HG02970 (cell line): ENCODE results near the gene NEMP2.
"Not testable (repeated sequence)": the region's sequence is repeated elsewhere in the genome, so short reads cannot be mapped to it uniquely, and the experiment has no call there.

ENCODE experiments used
- ATAC-seq: cut with Tn5 transposase; IDR thresholded peaks from one replicate; pipeline ENCODE4 v1.9.1; 2021; ENCODE audit warnings: mild to moderate bottlenecking, moderate library complexity, moderate number of reproducible peaks; ENCODE audit not compliant: unreplicated experiment, low FRiP score

The NEMP2 gene

GRCh38 chr2:190527918-190528317, 6.6 kb downstream of the NEMP2 start:
- ATAC-seq = no peak

GRCh38 chr2:190527214-190527613, 7.3 kb downstream of the NEMP2 start:
- ATAC-seq = no peak

GRCh38 chr2:190526105-190526750, 8.3 kb downstream of the NEMP2 start:
- ATAC-seq = no peak

GRCh38 chr2:190524928-190525327, 9.6 kb downstream of the NEMP2 start:
- no peak for ATAC-seq

- no peak for ATAC-seq
Measured at GRCh38 chr2:190519975-190520767, 14.4 kb downstream of the NEMP2 start.

DNA sequence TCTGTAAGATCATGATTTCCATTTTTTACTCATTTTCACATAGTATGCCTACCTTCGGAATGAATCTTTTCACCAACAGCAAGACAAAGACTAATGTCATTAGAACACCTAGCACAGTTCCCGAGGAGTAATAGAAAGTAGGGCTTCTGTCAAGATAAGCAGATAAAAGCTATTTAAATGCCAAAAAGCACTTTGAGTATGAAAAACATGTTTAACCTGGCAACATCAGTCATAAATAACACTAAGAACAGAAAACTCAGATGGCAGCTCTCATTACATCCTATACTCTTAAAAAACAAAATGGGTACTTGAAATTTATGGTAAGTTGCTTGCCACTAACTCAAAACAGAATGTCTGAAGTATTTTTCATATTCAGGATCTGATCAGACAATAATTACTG, 17.1 kb downstream of the NEMP2 start:
- ATAC-seq = no peak

GRCh38 chr2:190515687-190516086, 18.8 kb downstream of the NEMP2 start:
- ATAC-seq = no peak

DNA sequence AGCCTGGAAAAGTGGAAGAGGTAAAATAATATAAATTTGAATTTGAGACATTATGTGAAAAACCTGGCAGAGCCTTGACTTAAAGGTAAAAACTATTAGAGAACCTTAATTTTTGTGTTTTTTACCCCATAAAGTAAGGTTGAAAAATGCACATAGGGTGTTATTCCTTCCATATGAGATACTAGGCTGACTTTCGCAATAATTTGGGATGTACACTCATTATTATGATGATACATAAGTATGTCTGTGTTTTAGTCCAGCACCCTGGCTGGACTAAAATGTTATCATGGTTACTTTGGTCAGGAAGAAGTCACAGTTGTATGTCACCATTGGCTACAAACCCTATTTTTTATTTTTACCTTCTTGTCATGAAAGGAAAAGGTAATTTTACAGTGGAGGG, 19.8 kb downstream of the NEMP2 start:
- ATAC-seq = no peak

- ATAC-seq = no peak
Measured at GRCh38 chr2:190513877-190514276, 20.6 kb downstream of the NEMP2 start.

GRCh38 chr2:190512539-190513095, 21.9 kb downstream of the NEMP2 start:
- no peak for ATAC-seq

DNA sequence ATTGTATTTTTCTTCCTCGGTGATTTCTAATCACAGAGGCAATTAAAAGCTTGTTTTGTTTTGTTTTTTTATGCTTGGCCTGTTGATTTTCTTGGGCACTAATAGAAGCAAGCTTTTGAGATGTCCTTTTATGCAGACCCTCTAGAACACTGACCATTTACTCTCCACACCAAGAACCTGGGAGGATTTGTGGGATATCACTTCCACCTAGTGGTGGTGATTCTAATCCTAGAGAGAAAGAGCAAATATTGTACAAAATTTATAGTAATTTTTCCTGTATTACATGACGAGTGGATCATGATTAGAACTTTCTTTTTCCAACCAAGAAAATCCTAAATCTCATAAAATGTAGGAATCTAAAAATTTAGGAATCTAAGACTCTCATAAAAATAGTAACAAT, 23.4 kb downstream of the NEMP2 start:
- ATAC-seq = no peak

DNA sequence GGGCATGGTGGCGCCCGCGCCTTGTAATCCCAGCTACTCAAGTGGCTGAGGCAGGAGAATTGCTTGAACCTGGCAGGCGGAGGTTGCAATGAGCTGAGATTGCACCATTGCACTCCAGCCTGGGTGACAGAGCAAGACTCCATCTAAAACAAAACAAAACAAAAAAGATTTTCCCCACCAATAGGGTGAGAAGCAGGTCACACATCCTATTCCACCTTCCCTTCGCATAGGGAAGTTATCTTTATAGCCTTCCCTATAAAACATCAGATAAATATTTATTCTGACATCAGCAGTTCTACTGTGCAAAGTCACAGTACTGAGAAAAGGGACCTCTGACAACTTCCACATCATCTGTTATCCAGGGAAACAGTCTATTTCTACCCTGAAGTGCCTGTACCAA, 24.6 kb downstream of the NEMP2 start:
- not testable (repeated sequence) for ATAC-seq

DNA sequence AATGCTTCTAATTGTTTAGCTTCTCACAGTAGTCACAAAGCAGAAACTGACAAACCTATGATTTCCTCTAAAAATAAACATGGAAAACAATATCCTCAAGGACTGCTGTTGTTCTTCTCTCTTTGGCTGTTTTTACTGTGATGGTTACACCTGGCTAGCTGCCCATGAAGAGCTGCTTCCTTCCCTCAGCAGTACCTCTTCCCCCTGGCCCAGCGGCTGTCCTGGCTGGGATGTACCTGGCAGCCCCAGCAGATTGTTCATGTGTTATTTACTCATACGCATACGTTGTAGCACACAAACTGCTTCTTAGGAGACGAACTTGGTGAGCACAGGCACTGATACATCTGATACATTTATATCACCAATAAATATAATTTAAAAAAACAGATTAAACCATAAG, 27.4 kb downstream of the NEMP2 start:
- ATAC-seq = no peak

DNA sequence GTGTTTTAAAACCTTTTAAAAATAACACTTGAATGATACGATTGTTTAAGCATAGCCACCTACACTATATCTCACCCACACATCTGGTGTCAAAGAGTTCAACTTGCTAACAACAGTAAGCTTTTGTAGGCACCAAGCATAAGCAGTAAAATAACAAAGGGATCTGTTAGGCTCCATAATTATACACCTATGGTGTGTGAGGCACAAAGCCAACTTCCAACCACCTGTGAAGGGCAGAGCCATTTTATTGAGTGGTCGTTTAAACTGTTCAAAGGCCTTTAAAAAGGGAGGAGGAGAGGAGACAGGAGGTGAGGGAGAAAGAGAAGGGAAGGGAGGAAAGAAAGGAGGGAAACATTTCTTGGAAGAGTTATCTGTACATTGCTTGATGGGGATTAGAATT, 27.9 kb downstream of the NEMP2 start:
- no peak for ATAC-seq

DNA sequence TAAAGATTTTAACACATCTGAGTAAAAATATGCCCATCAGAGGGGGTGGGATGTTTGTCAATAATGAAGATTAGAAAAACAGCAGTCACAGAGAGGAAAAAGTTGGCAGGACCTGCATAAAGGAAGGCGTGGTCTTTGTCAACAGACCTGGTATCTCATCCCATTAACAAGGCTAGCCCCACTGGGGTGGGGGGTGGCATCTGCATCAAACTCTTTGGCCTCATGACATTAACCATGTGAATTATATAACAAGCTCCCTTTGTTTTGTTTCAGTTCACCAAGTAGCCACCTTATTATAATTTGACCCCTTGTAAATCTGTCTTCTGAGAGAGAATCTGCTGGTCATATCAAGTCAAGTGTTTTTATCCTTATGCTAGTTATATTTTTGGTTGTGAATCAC, 28.8 kb downstream of the NEMP2 start:
- no peak for ATAC-seq

GRCh38 chr2:190504912-190505311, 29.6 kb downstream of the NEMP2 start:
- ATAC-seq = no peak

- no peak for ATAC-seq
Measured at GRCh38 chr2:190503088-190503487, 31.4 kb downstream of the NEMP2 start.

- no peak for ATAC-seq
Measured at GRCh38 chr2:190501702-190502407, 32.7 kb downstream of the NEMP2 start.

DNA sequence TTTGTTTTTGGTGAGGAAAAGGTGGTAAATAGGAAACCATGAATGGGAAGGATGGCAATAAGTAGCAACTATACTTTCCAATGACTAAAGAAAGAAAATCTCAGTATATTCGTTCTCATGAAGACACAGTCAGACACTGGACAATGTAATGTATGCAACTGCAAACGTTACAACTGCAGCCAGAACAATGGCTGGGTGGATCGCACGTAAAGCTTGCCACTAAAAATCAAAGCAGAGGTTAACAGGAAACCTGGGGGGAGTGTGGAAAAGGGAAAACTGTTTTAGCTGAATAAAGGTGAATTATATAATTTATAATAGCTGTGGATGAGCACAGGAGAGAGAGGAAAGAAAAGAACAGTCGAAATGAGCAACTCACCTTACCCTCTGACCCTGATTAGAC, 33.3 kb downstream of the NEMP2 start:
- ATAC-seq = no peak

DNA sequence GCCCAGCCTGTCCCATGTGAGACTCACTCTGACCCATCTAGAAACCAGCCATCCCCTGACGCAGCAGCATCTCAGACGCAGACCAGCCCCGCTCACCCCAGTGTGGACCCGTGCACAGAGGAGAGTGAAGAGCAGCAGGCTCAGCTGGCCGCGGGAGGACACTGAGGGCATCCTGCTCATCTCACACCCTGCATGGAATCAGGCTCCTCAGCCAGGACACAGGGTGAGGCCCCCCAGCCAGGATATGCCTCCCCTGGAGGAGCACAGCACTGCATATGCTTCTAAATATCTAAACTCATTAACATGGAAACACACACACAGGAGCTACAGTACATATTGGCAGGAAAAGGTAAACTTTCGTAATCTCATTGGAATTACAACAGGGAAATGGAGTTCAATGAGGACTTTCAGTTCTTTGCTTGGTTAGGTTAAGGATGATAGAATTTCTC, 34.4 kb downstream of the NEMP2 start:
- ATAC-seq = no peak

GRCh38 chr2:190499273-190499672, 35.2 kb downstream of the NEMP2 start:
- no peak for ATAC-seq
